Parathyroid adenoma (tissue), 2 donors: Measurements from ENCODE around the gene SPATA18.

ENCODE experiments used
- H2AFZ ChIP-seq: fragments of 300-600 bp; sonication (generic); one replicate; pipeline ENCODE4 v1.7.0; 2017; ENCODE audit warnings: antibody characterized with exemption, mild to moderate bottlenecking
- H3K27ac ChIP-seq: fragments of 300-600 bp; sonication (generic); one replicate; pipeline ENCODE4 v1.7.0; 2017
- H3K27me3 ChIP-seq: fragments of 300-600 bp; sonication (generic); one replicate; pipeline ENCODE4 v1.7.0; 2017; ENCODE audit warnings: low read length; ENCODE audit not compliant: control insufficient read depth, insufficient read depth
- H3K36me3 ChIP-seq: fragments of 300-600 bp; sonication (generic); one replicate; pipeline ENCODE4 v1.7.0; 2017; ENCODE audit warnings: low read length; ENCODE audit not compliant: control insufficient read depth, insufficient read depth
- H3K4me1 ChIP-seq: fragments of 300-600 bp; sonication (generic); one replicate; pipeline ENCODE4 v1.7.0; 2017; ENCODE audit warnings: control low read depth
- H3K4me2 ChIP-seq: fragments of 300-600 bp; sonication (generic); one replicate; pipeline ENCODE4 v1.7.0; 2017; ENCODE audit warnings: low read length
- H3K4me3 ChIP-seq: fragments of 300-600 bp; sonication (generic); one replicate; pipeline ENCODE4 v1.7.0; 2017; ENCODE audit warnings: low read depth, low read length
- H3K79me2 ChIP-seq: fragments of 300-600 bp; sonication (generic); one replicate; pipeline ENCODE4 v1.7.0; 2017; ENCODE audit warnings: control low read depth
- H3K9ac ChIP-seq: fragments of 300-600 bp; sonication (generic); one replicate; pipeline ENCODE4 v1.7.0; 2017; ENCODE audit warnings: mild to moderate bottlenecking
- H3K9me3 ChIP-seq: fragments of 300-600 bp; sonication (generic); one replicate; pipeline ENCODE4 v1.7.0; 2017; ENCODE audit warnings: low read length; ENCODE audit not compliant: control insufficient read depth
- TF ChIP-seq, protein P1 (sequence below): fragments of 300-600 bp; sonication (generic); IDR thresholded peaks from one replicate; pipeline ENCODE4 v1.7.0; 2017; ENCODE audit warnings: antibody characterized with exemption, mild to moderate bottlenecking
- donor health status: primary hyperparathyroidism.

Gene SPATA18

GRCh38 chr4:52006887-52007286 is 44.2 kb upstream of the SPATA18 start:
- Histone ChIP-seq H3K4me2 (no peak overlapping the region), H2AFZ (no peak overlapping the region), H3K36me3 (no peaks in the 10 kb centered on the region), H3K27ac (no peak overlapping the region), H3K79me2 (no peaks in the 10 kb centered on the region), H3K9ac (no peak overlapping the region), H3K27me3 (no peaks in the 10 kb centered on the region), H3K9me3 (no peaks in the 10 kb centered on the region), H3K4me3 (no peak overlapping the region), H3K4me1 (no peaks in the 10 kb centered on the region)
- TF ChIP-seq, protein P1, sequence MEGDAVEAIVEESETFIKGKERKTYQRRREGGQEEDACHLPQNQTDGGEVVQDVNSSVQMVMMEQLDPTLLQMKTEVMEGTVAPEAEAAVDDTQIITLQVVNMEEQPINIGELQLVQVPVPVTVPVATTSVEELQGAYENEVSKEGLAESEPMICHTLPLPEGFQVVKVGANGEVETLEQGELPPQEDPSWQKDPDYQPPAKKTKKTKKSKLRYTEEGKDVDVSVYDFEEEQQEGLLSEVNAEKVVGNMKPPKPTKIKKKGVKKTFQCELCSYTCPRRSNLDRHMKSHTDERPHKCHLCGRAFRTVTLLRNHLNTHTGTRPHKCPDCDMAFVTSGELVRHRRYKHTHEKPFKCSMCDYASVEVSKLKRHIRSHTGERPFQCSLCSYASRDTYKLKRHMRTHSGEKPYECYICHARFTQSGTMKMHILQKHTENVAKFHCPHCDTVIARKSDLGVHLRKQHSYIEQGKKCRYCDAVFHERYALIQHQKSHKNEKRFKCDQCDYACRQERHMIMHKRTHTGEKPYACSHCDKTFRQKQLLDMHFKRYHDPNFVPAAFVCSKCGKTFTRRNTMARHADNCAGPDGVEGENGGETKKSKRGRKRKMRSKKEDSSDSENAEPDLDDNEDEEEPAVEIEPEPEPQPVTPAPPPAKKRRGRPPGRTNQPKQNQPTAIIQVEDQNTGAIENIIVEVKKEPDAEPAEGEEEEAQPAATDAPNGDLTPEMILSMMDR, result no peak

DNA sequence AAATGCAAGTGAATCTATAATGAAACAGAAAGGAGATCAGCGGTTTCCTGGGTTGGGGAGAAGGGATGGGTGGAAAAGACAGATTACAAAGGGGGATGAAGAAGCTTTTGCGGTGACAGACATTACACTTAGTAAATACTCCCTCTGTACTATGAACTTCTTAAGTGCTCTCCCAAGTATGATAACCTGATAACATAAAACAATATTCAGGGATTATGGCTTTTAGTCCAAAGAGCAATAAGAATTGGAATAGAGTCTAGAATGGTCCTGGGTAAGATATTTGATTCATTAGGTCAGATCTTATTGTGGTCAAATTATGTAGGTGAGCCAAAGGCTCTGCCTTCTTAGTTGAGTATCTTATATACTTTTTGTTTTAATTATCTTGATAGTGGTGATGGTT is 40.1 kb upstream of the SPATA18 start:
- Histone ChIP-seq H3K27ac (no peak overlapping the region), H3K4me2 (no peak overlapping the region), H3K79me2 (no peaks in the 10 kb centered on the region), H3K9me3 (no peaks in the 10 kb centered on the region), H3K4me1 (no peaks in the 10 kb centered on the region), H2AFZ (no peak overlapping the region), H3K9ac (no peak overlapping the region), H3K27me3 (no peaks in the 10 kb centered on the region), H3K36me3 (no peaks in the 10 kb centered on the region), H3K4me3 (no peak overlapping the region)
- TF ChIP-seq, protein P1, result no peak

DNA sequence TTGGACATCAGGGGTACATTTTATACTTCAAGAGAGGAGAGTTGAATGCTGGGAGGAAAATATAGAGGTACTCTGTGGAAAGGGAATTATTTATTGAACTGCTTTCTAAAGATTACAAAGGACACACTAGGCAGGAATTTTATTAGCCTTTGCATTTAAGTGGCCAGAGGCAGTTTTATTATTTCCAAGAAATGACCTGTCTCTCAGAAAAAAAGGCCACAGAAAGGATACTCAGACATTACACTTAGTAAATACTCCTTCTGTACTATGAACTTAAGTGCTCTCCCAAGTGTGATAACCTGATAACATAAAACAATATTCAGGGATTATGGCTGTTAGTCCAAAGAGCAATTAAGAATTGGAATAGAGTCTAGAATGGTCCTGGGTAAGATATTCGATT is 38.5 kb upstream of the SPATA18 start:
- Histone ChIP-seq H3K27me3 (no peaks in the 10 kb centered on the region), H3K9ac (no peak overlapping the region), H3K4me2 (no peak overlapping the region), H3K4me1 (no peaks in the 10 kb centered on the region), H3K9me3 (no peaks in the 10 kb centered on the region), H3K27ac (no peak overlapping the region), H3K4me3 (no peak overlapping the region), H3K79me2 (no peaks in the 10 kb centered on the region), H2AFZ (no peak overlapping the region), H3K36me3 (no peaks in the 10 kb centered on the region)
- TF ChIP-seq, protein P1, result no peak

DNA sequence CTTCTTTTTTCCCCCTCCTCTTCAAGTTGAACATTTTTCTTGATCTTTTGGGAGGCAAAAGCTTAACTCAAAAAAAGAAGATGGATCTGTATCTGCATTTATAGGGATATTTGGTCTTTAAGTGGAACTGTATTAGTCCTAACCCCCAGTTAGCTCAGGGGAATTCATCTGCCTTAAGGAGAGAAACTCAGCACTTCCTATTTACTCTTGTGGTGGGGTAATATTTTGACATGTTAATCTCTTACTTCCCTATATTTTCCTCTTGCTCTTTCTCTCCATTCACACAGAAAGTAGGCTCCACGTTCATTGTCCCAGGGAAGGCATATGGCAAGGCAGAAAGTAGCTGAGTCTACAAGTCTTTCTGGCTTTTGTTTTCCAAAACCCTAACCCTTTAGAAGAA is 36.2 kb upstream of the SPATA18 start:
- no peaks in the 10 kb centered on the region for H3K27me3 ChIP-seq
- no peaks in the 10 kb centered on the region for H3K4me1 ChIP-seq
- H3K27ac ChIP-seq, result no peak overlapping the region
- H3K79me2 ChIP-seq, result no peaks in the 10 kb centered on the region
- H3K36me3 ChIP-seq, result no peaks in the 10 kb centered on the region
- TF ChIP-seq, protein P1, result no peak
- no peak overlapping the region for H3K4me2 ChIP-seq
- H2AFZ ChIP-seq, result no peak overlapping the region
- no peak overlapping the region for H3K4me3 ChIP-seq
- no peaks in the 10 kb centered on the region for H3K9me3 ChIP-seq
- no peak overlapping the region for H3K9ac ChIP-seq

DNA sequence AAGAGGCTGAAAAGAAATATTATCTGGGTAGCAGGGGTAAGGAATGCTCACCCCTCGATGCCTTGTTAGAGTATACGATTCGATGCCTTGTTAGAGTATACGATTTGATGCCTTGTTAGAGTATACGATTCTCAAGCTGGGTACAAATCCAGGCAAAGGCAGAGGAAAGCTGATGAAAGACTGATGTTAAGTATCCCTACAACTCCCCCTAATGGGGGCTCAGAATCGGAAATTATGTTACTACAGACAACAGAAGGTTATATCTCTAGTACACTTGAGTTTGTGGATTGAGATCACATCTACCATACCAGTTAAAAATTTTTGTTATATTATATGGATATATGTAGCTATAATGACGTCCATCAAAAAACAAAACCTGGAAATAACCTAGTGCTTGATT is 35.7 kb upstream of the SPATA18 start:
- Histone ChIP-seq H2AFZ (no peak overlapping the region), H3K36me3 (no peaks in the 10 kb centered on the region)

More for the DNA sequence above, 35.7 kb upstream of the SPATA18 start:
- Histone ChIP-seq H3K9me3 (no peaks in the 10 kb centered on the region), H3K27ac (no peak overlapping the region), H3K4me1 (no peaks in the 10 kb centered on the region), H3K4me3 (no peak overlapping the region), H3K9ac (no peak overlapping the region), H3K4me2 (no peak overlapping the region), H3K79me2 (no peaks in the 10 kb centered on the region), H3K27me3 (no peaks in the 10 kb centered on the region)
- TF ChIP-seq, protein P1, result no peak
